ENCODE results near the gene ZFHX3. TPM values are rescaled to one million over a fixed set of nuclear protein-coding genes. Genes with fewer than 3 reads are reported as not detected.

Gene ZFHX3
- total RNA-seq, 1 donor from 2014 or later: 40.1 TPM

- no peak overlapping the region for H3K4me3 Mint-ChIP-seq
- no peaks in the 10 kb centered on the region for H3K27me3 Mint-ChIP-seq (ENCODE audit: low read depth)
- peaks cover 29% of the 10 kb centered on the region for H3K4me1 Mint-ChIP-seq
- no peak for TF ChIP-seq CTCF (conservative IDR thresholded peaks at IDR 0.05)
- no peaks in the 10 kb centered on the region for H3K9me3 Mint-ChIP-seq
- peaks cover 9% of the 10 kb centered on the region for H3K36me3 Mint-ChIP-seq (ENCODE audit: low read depth)
- H3K27ac Mint-ChIP-seq (ENCODE audit: unreplicated experiment): no peak overlapping the region
- no peak for DNase-seq (ENCODE audit: low read depth, low spot score)
Observed at GRCh38 chr16:72971370-72971769, 76.6 kb downstream of the ZFHX3 start.

GRCh38 chr16:72970656-72971055, 77.3 kb downstream of the ZFHX3 start:
- H3K4me3 Mint-ChIP-seq: no peak overlapping the region
- H3K9me3 Mint-ChIP-seq: no peaks in the 10 kb centered on the region
- no peaks in the 10 kb centered on the region for H3K27me3 Mint-ChIP-seq (ENCODE audit: low read depth)
- DNase-seq (ENCODE audit: low read depth, low spot score): no peak
- no peak overlapping the region for H3K27ac Mint-ChIP-seq (ENCODE audit: unreplicated experiment)
- peaks cover 29% of the 10 kb centered on the region for H3K4me1 Mint-ChIP-seq
- no peak for TF ChIP-seq CTCF (conservative IDR thresholded peaks at IDR 0.05)
- H3K36me3 Mint-ChIP-seq (ENCODE audit: low read depth): peaks cover 9% of the 10 kb centered on the region

- no peak overlapping the region for H3K4me3 Mint-ChIP-seq
- no peak overlapping the region for H3K27ac Mint-ChIP-seq (ENCODE audit: unreplicated experiment)
- H3K36me3 Mint-ChIP-seq (ENCODE audit: low read depth): peaks cover 9% of the 10 kb centered on the region
- H3K4me1 Mint-ChIP-seq: peaks cover 29% of the 10 kb centered on the region
- TF ChIP-seq CTCF (conservative IDR thresholded peaks at IDR 0.05): no peak
- no peaks in the 10 kb centered on the region for H3K27me3 Mint-ChIP-seq (ENCODE audit: low read depth)
- no peaks in the 10 kb centered on the region for H3K9me3 Mint-ChIP-seq
- no peak for DNase-seq (ENCODE audit: low read depth, low spot score)
Observed at GRCh38 chr16:72969812-72970211, 78.1 kb downstream of the ZFHX3 start.

GRCh38 chr16:72969146-72969545, 78.8 kb downstream of the ZFHX3 start:
- TF ChIP-seq CTCF (conservative IDR thresholded peaks at IDR 0.05): no peak
- Mint-ChIP-seq H3K4me1 (peaks cover 32% of the 10 kb centered on the region), H3K27ac (ENCODE audit: unreplicated experiment) (no peak overlapping the region), H3K27me3 (ENCODE audit: low read depth) (no peaks in the 10 kb centered on the region), H3K36me3 (ENCODE audit: low read depth) (peaks cover 9% of the 10 kb centered on the region), H3K4me3 (no peak overlapping the region), H3K9me3 (no peaks in the 10 kb centered on the region)
- DNase-seq (ENCODE audit: low read depth, low spot score): no peak

- Mint-ChIP-seq H3K27me3 (ENCODE audit: low read depth) (no peaks in the 10 kb centered on the region), H3K4me3 (no peak overlapping the region), H3K36me3 (ENCODE audit: low read depth) (peaks cover 6% of the 10 kb centered on the region), H3K9me3 (no peaks in the 10 kb centered on the region), H3K27ac (ENCODE audit: unreplicated experiment) (peak overlapping the region; percentile 72), H3K4me1 (peaks cover 44% of the 10 kb centered on the region)
- TF ChIP-seq CTCF (conservative IDR thresholded peaks at IDR 0.05): no peak
- no peak for DNase-seq (ENCODE audit: low read depth, low spot score)
Observed at GRCh38 chr16:72967941-72968340, 80.0 kb downstream of the ZFHX3 start.
